A673 (cell line): ENCODE results near the gene LUZP2. TPM values are rescaled to one million over a fixed set of nuclear protein-coding genes. Genes with fewer than 3 reads are reported as not detected.

Source experiments
- BruUV-seq: library from RNA; stranded (reverse); fragments of 400-500 nt; replicated peaks from 2 replicates; lab custom pipeline; 2021; lab: Mats Ljungman, UMichigan
- CTCF ChIA-PET: fragments of 300-600 bp; sonication (Branson Sonifier 250); formaldehyde crosslinking; loops from one replicate; lab custom pipeline; 2022; ENCODE audit warnings: antibody characterized with exemption; lab: Charles Lee
- POLR2A ChIA-PET: fragments of 300-600 bp; sonication (Branson Sonifier 250); formaldehyde crosslinking; loops from one replicate; lab custom pipeline; 2022; ENCODE audit warnings: antibody characterized with exemption; ENCODE audit not compliant: low non-redundant PET; lab: Charles Lee
- DNase-seq: peaks from one replicate; pipeline ENCODE4 v3.0.0-alpha.2; 2015; ENCODE audit warnings: low spot score
- H3K27ac ChIP-seq: fragments of 200-600 bp; sonication (generic); 2 replicates; pipeline ENCODE4 v1.5.1; 2016; ENCODE audit warnings: mixed run types, low read depth, mild to moderate bottlenecking, mixed read lengths, antibody characterized with exemption, low read length; ENCODE audit not compliant: poor library complexity, severe bottlenecking
- H3K27me3 ChIP-seq: fragments of 200-600 bp; sonication (generic); replicated peaks from 2 replicates; pipeline ENCODE4 v1.6.1; 2017; ENCODE audit warnings: mixed run types, low read depth, mild to moderate bottlenecking, mixed read lengths, antibody characterized with exemption, low read length; ENCODE audit not compliant: insufficient read depth, poor library complexity
- H3K36me3 ChIP-seq: fragments of 200-600 bp; sonication (generic); 2 replicates; pipeline ENCODE4 v1.6.1; 2016; ENCODE audit warnings: mixed run types, mild to moderate bottlenecking, mixed read lengths, antibody characterized with exemption, low read length; ENCODE audit not compliant: insufficient read depth, poor library complexity, severe bottlenecking
- H3K4me1 ChIP-seq: fragments of 200-600 bp; sonication (generic); 2 replicates; pipeline ENCODE4 v1.6.1; 2017; ENCODE audit warnings: mixed run types, mild to moderate bottlenecking, mixed read lengths, antibody characterized with exemption, low read length; ENCODE audit not compliant: insufficient read depth, poor library complexity, severe bottlenecking
- H3K4me3 ChIP-seq: fragments of 200-600 bp; sonication (generic); 2 replicates; pipeline ENCODE4 v1.5.1; 2016; ENCODE audit warnings: low read depth, mixed run types, mild to moderate bottlenecking, mixed read lengths, low read length; ENCODE audit not compliant: poor library complexity, severe bottlenecking
- H3K9me3 ChIP-seq: fragments of 200-600 bp; sonication (generic); 2 replicates; pipeline ENCODE4 v1.6.1; 2016; ENCODE audit warnings: mixed run types, low read depth, mild to moderate bottlenecking, mixed read lengths, antibody characterized with exemption, low read length; ENCODE audit not compliant: poor library complexity, severe bottlenecking
- EZH2 ChIP-seq: fragments of 200-600 bp; sonication (generic); IDR thresholded peaks from 2 replicates; pipeline ENCODE4 v1.6.1; 2017; ENCODE audit warnings: borderline replicate concordance, low read depth, mild to moderate bottlenecking, mixed read lengths, antibody characterized with exemption, low read length; ENCODE audit not compliant: poor library complexity, severe bottlenecking
- intact Hi-C: fragments of 100-400 bp; cut with micrococcal nuclease; formaldehyde crosslinking; loops from one replicate; pipeline ENCODE4 v1.10.0; 2022; ENCODE audit not compliant: unreplicated experiment
- total RNA-seq: library from RNA; stranded (reverse); gene quantifications from 2 replicates; pipeline ENCODE4 v1.2.3, GENCODE V29; 2021
- TF ChIP-seq, protein P1 (sequence below): fragments of 300-800, 200-600 bp; sonication (generic); conservative IDR thresholded peaks from 2 replicates; pipeline ENCODE4 v1.5.1; 2017; ENCODE audit warnings: low read depth, mild to moderate bottlenecking, antibody characterized with exemption, low read length, moderate library complexity, mixed read lengths

LUZP2 gene
- total RNA-seq, 1 experiment from 2014 or later, result 0.15 TPM

DNA sequence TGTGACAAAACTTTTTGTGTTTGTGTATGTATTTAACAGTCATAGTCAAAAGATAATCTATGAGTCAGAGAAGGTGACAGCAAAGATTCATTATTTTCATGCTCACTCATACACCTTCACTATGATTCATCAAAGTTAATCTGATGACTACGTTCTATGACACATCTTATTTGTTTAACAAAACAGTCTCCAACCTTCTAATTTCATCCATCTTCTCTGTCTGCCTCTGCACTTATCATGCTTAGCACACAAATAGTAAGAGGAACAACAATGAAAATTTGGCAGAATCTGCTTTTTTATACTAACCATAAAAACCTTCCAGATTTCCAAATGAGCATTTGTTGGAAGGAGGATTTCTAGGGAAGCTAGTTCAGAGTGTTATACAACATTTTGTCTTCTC lies 568.9 kb downstream of the LUZP2 start:
- Histone ChIP-seq H3K9me3 (no peaks in the 10 kb centered on the region), H3K4me3 (no peak overlapping the region), H3K27me3 (no peaks in the 10 kb centered on the region), H3K4me1 (no peaks in the 10 kb centered on the region), H3K27ac (no peak overlapping the region), H3K36me3 (no peaks in the 10 kb centered on the region)
- no peak for DNase-seq
- no TSS peak for BruUV-seq
- TF ChIP-seq, protein P1, sequence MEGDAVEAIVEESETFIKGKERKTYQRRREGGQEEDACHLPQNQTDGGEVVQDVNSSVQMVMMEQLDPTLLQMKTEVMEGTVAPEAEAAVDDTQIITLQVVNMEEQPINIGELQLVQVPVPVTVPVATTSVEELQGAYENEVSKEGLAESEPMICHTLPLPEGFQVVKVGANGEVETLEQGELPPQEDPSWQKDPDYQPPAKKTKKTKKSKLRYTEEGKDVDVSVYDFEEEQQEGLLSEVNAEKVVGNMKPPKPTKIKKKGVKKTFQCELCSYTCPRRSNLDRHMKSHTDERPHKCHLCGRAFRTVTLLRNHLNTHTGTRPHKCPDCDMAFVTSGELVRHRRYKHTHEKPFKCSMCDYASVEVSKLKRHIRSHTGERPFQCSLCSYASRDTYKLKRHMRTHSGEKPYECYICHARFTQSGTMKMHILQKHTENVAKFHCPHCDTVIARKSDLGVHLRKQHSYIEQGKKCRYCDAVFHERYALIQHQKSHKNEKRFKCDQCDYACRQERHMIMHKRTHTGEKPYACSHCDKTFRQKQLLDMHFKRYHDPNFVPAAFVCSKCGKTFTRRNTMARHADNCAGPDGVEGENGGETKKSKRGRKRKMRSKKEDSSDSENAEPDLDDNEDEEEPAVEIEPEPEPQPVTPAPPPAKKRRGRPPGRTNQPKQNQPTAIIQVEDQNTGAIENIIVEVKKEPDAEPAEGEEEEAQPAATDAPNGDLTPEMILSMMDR, result no peak
- no peak for TF ChIP-seq EZH2
- POLR2A ChIA-PET, result no interaction called here
- CTCF ChIA-PET, result no interaction called here
- intact Hi-C loops, result no loop called here

DNA sequence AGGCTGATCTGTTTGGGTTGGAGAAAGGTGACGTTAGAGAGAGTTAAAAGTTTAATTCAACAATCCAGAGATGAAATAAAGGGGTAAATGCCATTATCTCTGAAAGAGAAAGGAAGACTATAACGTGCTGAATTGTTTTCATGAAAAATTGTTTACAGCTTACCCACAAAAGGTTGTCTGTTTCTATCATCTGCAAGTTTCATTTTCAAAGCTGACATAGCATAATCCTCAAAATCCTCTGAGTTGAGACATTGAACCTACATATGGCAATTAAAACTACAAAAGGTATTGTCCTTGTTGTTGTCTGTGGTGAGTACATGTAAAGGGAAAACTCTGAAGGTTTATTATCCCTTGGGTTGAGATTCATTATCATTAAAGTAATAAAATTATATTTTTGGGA lies 569.9 kb downstream of the LUZP2 start:
- H3K36me3 ChIP-seq, result no peaks in the 10 kb centered on the region
- no peaks in the 10 kb centered on the region for H3K4me1 ChIP-seq
- BruUV-seq, result no TSS peak
- no peak overlapping the region for H3K4me3 ChIP-seq
- CTCF ChIA-PET, result no interaction called here
- H3K9me3 ChIP-seq, result no peaks in the 10 kb centered on the region
- no peak for DNase-seq
- no peak overlapping the region for H3K27ac ChIP-seq
- intact Hi-C loops, result no loop called here
- POLR2A ChIA-PET, result no interaction called here
- TF ChIP-seq, protein P1, result no peak
- TF ChIP-seq EZH2, result no peak
- H3K27me3 ChIP-seq, result no peaks in the 10 kb centered on the region

DNA sequence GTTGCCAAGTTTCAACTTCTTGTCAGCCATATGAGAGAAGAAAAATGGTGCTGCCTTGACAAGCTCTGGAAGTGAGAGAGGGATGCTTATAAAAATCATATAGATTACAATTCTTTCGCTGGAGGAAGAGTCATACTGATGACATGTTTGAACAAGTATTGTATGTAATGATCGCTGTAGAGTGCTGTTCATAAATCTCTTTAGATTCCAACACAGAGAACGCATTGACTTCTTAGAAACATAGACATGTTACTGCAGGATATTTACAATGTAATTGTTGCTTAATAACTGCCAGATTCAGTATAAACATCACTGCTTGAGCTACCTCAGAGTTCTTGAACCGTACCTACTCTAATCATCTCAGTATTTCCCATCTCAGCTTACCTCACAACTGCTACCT lies 571.6 kb downstream of the LUZP2 start:
- no peaks in the 10 kb centered on the region for H3K36me3 ChIP-seq
- ChIA-PET POLR2A (no interaction called here), CTCF (no interaction called here)
- no peaks in the 10 kb centered on the region for H3K4me1 ChIP-seq
- H3K4me3 ChIP-seq, result no peak overlapping the region
- DNase-seq, result no peak
- TF ChIP-seq, protein P1, result no peak
- no peak for TF ChIP-seq EZH2
- H3K9me3 ChIP-seq, result no peaks in the 10 kb centered on the region
- intact Hi-C loops, result no loop called here
- H3K27ac ChIP-seq, result no peak overlapping the region
- no peaks in the 10 kb centered on the region for H3K27me3 ChIP-seq
- BruUV-seq, result no TSS peak
